ENCODE measurements around the gene PTGES.
"Not testable (repeated sequence)": the region's sequence is repeated elsewhere in the genome, so short reads cannot be mapped to it uniquely, and the experiment has no call there.

PTGES gene

GRCh38 chr9:129751841-129752801 lies 721 bp downstream of the PTGES start:
- no peak for DNase-seq
- TF ChIP-seq, protein P1, sequence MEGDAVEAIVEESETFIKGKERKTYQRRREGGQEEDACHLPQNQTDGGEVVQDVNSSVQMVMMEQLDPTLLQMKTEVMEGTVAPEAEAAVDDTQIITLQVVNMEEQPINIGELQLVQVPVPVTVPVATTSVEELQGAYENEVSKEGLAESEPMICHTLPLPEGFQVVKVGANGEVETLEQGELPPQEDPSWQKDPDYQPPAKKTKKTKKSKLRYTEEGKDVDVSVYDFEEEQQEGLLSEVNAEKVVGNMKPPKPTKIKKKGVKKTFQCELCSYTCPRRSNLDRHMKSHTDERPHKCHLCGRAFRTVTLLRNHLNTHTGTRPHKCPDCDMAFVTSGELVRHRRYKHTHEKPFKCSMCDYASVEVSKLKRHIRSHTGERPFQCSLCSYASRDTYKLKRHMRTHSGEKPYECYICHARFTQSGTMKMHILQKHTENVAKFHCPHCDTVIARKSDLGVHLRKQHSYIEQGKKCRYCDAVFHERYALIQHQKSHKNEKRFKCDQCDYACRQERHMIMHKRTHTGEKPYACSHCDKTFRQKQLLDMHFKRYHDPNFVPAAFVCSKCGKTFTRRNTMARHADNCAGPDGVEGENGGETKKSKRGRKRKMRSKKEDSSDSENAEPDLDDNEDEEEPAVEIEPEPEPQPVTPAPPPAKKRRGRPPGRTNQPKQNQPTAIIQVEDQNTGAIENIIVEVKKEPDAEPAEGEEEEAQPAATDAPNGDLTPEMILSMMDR (IDR thresholded peaks at IDR 0.05) = no peak
- Mint-ChIP-seq H3K27me3 (ENCODE audit: low read depth, poor library complexity) (peaks cover 13% of the 10 kb centered on the region), H3K36me3 (ENCODE audit: low read depth) (no peaks in the 10 kb centered on the region), H3K9me3 (no peaks in the 10 kb centered on the region), H3K4me3 (peak overlapping the region; percentile 72), H3K27ac (no peak overlapping the region), H3K4me1 (peaks cover 39% of the 10 kb centered on the region)

DNA sequence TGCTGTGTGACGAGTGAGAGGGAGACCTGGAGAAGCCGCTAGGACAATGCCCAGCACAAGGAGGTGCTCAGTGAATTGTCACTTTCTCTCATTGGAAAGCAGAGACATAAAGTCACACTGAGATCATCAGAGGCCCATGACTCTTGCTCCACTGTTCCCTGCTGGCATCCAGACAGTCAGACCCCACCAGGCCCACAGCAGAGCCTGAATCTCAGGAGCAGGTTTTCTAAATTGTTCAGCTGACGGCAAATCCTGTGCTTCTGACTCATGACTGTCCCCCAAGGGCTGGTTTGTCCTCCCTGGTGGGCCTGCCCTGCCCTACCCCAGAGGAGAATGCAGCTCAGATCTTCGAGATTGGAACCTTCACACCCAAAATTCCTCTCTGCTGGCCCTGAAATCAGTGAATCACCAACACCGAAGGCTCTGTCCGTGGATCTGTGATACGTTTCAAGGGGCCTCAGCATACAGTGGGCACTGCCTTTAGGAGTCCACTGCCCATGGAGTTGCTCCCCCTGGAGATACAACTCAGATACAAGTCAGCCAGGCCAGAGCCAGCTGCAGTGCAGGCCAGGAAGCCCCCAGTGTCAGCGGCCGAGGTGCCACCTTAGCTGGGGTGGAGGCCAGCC lies 2.7 kb downstream of the PTGES start:
- DNase-seq = no peak
- no peak overlapping the region for H3K4me3 Mint-ChIP-seq
- peaks cover 9% of the 10 kb centered on the region for H3K27me3 Mint-ChIP-seq (ENCODE audit: low read depth, poor library complexity)
- H3K27ac Mint-ChIP-seq = peak overlapping the region; percentile 48
- no peaks in the 10 kb centered on the region for H3K36me3 Mint-ChIP-seq (ENCODE audit: low read depth)
- peaks cover 25% of the 10 kb centered on the region for H3K4me1 Mint-ChIP-seq
- TF ChIP-seq, protein P1 (IDR thresholded peaks at IDR 0.05) = no peak
- no peaks in the 10 kb centered on the region for H3K9me3 Mint-ChIP-seq

- no peaks in the 10 kb centered on the region for H3K36me3 Mint-ChIP-seq (ENCODE audit: low read depth)
- H3K27ac Mint-ChIP-seq = no peak overlapping the region
- no peak overlapping the region for H3K4me3 Mint-ChIP-seq
- H3K9me3 Mint-ChIP-seq = no peaks in the 10 kb centered on the region
- DNase-seq = no peak
- TF ChIP-seq, protein P1 (IDR thresholded peaks at IDR 0.05) = no peak
- peaks cover 25% of the 10 kb centered on the region for H3K4me1 Mint-ChIP-seq
- H3K27me3 Mint-ChIP-seq (ENCODE audit: low read depth, poor library complexity) = peaks cover 4% of the 10 kb centered on the region
These were observed 3.3 kb downstream of the PTGES start for GRCh38 chr9:129749575-129749974.

GRCh38 chr9:129749052-129749451 lies 3.8 kb downstream of the PTGES start:
- not testable (repeated sequence) for H3K36me3 Mint-ChIP-seq (ENCODE audit: low read depth); DNase-seq; H3K27ac Mint-ChIP-seq

DNA sequence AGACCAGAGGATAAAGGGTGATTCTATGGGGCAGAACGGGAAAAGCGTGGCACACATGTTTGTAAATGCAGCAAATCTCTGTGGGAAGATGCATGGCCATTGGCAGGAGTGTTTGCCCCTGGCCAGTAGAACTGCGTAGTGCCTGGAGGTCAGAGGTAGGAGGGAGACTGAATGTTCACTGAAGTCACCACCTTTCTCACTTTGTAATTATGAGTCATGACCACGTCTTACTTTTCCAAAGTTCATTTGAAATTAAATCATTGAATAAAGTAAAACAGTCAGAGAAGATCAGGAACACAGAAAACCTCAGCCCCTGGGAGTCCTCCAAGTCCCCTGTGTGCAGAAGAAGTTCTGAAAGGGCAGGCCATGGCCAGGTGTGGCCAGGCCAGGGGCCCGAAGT lies 4.6 kb downstream of the PTGES start:
- Mint-ChIP-seq H3K4me1 (peaks cover 21% of the 10 kb centered on the region), H3K27me3 (ENCODE audit: low read depth, poor library complexity) (peaks cover 11% of the 10 kb centered on the region), H3K27ac (no peak overlapping the region), H3K9me3 (no peaks in the 10 kb centered on the region), H3K4me3 (no peak overlapping the region), H3K36me3 (ENCODE audit: low read depth) (no peaks in the 10 kb centered on the region)
- TF ChIP-seq, protein P1 (IDR thresholded peaks at IDR 0.05) = no peak
- DNase-seq = no peak

More at GRCh38 chr9:129749052-129749451, 3.8 kb downstream of the PTGES start:
- not testable (repeated sequence) for H3K4me3 Mint-ChIP-seq; H3K27me3 Mint-ChIP-seq (ENCODE audit: low read depth, poor library complexity); H3K9me3 Mint-ChIP-seq
- H3K4me1 Mint-ChIP-seq = peaks cover 24% of the 10 kb centered on the region

GRCh38 chr9:129746092-129746777 lies 6.6 kb downstream of the PTGES start:
- peaks cover 7% of the 10 kb centered on the region for H3K27me3 Mint-ChIP-seq (ENCODE audit: low read depth, poor library complexity)
- H3K9me3 Mint-ChIP-seq = no peaks in the 10 kb centered on the region
- TF ChIP-seq, protein P1 (IDR thresholded peaks at IDR 0.05) = no peak
- no peak overlapping the region for H3K4me3 Mint-ChIP-seq
- H3K4me1 Mint-ChIP-seq = peaks cover 17% of the 10 kb centered on the region
- H3K27ac Mint-ChIP-seq = no peak overlapping the region
- no peaks in the 10 kb centered on the region for H3K36me3 Mint-ChIP-seq (ENCODE audit: low read depth)
- DNase-seq = no peak
